WTC11 (cell line): ENCODE measurements around the gene BEND4.

Experiments
- ATF3 ChIP-seq: sonication (generic); formaldehyde crosslinking; conservative IDR thresholded peaks from 2 replicates; pipeline ENCODE4 v1.8.1; 2022; ENCODE audit warnings: mild to moderate bottlenecking, missing genetic modification reagents
- CTCF ChIP-seq: fragments of 200-600 bp; IDR thresholded peaks from 2 replicates; pipeline ENCODE4 v1.8.0; 2022; ENCODE audit warnings: antibody characterized with exemption
- NFATC4 ChIP-seq: fragments of 250-450 bp; sonication (Bioruptor Pico); IDR thresholded peaks from 2 replicates; pipeline ENCODE4 v1.9.0; 2021; ENCODE audit warnings: mild to moderate bottlenecking
- NFE2L1 ChIP-seq: sonication (generic); formaldehyde crosslinking; IDR thresholded peaks from 2 replicates; pipeline ENCODE4 v1.8.1; 2023; ENCODE audit warnings: missing genetic modification reagents
- NR2C2 ChIP-seq: sonication (generic); formaldehyde crosslinking; IDR thresholded peaks from 2 replicates; pipeline ENCODE4 v1.8.0; 2022; ENCODE audit warnings: mild to moderate bottlenecking, missing genetic modification reagents
- USF1 ChIP-seq: sonication (generic); formaldehyde crosslinking; IDR thresholded peaks from 2 replicates; pipeline ENCODE4 v1.8.0; 2022; ENCODE audit warnings: mild to moderate bottlenecking, missing genetic modification reagents
- TF ChIP-seq, protein P1 (sequence below): fragments of 250-450 bp; sonication (Bioruptor Pico); IDR thresholded peaks from 2 replicates; pipeline ENCODE4 v2.1.2; 2022; ENCODE audit warnings: mild to moderate bottlenecking, moderate library complexity

- TF ChIP-seq ATF3 (CRISPR knock-in tag) (no peak), USF1 (CRISPR knock-in tag) (no peak), NFE2L1 (CRISPR knock-in tag) (no peak), NR2C2 (CRISPR knock-in tag) (no peak), NFATC4 (CRISPR knock-in tag) (no peak), CTCF (no peak)
- TF ChIP-seq, protein P1, sequence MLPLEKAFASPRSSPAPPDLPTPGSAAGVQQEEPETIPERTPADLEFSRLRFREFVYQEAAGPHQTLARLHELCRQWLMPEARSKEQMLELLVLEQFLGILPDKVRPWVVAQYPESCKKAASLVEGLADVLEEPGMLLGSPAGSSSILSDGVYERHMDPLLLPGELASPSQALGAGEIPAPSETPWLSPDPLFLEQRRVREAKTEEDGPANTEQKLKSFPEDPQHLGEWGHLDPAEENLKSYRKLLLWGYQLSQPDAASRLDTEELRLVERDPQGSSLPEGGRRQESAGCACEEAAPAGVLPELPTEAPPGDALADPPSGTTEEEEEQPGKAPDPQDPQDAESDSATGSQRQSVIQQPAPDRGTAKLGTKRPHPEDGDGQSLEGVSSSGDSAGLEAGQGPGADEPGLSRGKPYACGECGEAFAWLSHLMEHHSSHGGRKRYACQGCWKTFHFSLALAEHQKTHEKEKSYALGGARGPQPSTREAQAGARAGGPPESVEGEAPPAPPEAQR (CRISPR knock-in tag): no peak
Observed at GRCh38 chr4:42149004-42149403, 3.5 kb downstream of the BEND4 start.
